HK-2 (cell line): ENCODE results near the gene FN3K.
"Not testable (repeated sequence)": the region's sequence is repeated elsewhere in the genome, so short reads cannot be mapped to it uniquely, and the experiment has no call there.

Source experiments
- DNase-seq: peaks from one replicate; pipeline ENCODE4 v3.0.0-alpha.2; 2018; ENCODE audit not compliant: unreplicated experiment

Gene FN3K

GRCh38 chr17:82737967-82738877 is 2.8 kb downstream of the FN3K start:
- no peak for DNase-seq

GRCh38 chr17:82740906-82741759 is 5.7 kb downstream of the FN3K start:
- DNase-seq = no peak

GRCh38 chr17:82743344-82744219 is 8.2 kb downstream of the FN3K start:
- DNase-seq = no peak

GRCh38 chr17:82744736-82745135 is 9.3 kb downstream of the FN3K start:
- DNase-seq = not testable (repeated sequence)

- DNase-seq = no peak
Observed at GRCh38 chr17:82745524-82745923, 10.1 kb downstream of the FN3K start.

GRCh38 chr17:82748756-82749155 is 13.3 kb downstream of the FN3K start:
- DNase-seq = no peak

- DNase-seq = no peak
Observed at GRCh38 chr17:82750241-82750908, 15.0 kb downstream of the FN3K start.

DNA sequence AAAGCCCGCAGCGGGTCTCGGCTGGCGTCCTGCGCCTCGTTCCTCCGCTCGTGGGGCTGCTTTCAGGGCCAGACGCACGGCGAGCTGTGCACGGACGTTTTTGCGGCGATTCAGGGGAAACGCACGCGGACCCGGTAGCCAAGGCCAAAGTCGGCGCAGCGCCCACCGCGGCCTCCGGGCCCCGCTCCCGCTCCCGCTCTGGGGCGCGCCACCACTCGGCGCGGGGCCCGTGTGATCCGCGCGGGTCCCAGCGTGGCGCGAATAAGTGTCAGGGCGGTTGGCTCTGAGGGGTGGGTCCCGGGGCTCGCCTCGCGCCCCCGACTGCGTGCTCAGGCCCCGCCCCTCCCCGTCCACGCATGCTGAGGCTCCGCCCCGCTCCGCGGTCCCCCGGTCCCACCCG is 15.8 kb downstream of the FN3K start:
- no peak for DNase-seq

- DNase-seq = peak; percentile 87
Observed at GRCh38 chr17:82751571-82752370, 16.4 kb downstream of the FN3K start, which contains the start of gene TBCD. Gene TBCD (plus strand): TSS chr17:82752065. CDS start chr17:82752194, 129 bp downstream.

DNA sequence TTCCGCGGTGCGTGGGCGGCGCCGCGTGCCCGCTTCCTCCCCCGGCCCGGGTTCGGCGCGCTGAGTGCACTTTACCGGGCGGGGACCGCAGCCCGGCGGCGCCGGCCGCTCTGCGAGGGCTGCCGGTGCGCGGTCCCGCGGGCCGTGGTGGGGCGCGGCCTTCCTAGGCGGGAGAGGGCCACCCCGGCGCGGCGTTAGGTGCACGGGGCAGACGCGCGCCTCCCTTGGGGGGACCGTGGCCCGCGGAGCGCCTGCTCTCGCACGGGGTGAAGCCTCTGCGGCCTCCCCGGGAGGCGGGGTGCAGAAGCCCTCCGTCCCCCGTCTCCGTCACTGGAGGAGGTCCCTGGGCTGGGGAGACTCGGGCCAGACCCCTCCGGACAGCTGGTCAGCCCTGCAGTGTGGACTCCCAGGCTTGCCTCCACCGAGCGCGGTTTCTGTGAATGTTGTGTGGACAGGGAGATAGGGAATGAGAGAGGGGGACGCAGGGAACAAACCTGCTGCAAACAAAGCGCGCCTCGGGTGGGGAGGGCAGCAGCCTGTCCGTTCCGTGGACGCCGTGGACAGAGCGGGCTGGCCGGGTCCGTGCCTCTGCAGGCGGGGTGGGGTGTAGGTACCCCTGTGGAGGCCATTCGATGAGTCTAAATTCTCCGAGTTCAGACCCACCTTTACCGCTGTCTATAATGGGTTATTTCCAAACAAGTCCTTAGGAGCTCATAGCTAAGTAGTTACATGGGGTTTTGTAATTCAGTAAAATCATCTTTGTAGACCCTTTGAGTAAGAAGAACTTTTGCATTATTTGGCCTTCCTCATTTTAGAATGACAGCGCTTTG is 17.2 kb downstream of the FN3K start:
- peak; percentile 48 for DNase-seq

DNA sequence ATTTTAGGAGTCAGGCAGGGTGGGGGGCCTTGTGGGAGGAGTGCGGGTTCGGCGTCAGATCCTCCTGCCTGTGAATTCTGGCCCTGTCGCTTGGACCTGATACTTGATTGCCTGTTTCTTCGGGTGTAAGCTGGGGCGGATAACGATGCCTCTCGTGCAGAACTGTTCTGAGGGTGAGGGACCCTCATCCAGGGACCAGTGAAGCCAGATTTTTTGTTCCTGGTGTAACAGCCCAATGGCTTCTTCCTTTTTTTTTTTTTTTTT is 17.7 kb downstream of the FN3K start:
- DNase-seq = no peak

DNA sequence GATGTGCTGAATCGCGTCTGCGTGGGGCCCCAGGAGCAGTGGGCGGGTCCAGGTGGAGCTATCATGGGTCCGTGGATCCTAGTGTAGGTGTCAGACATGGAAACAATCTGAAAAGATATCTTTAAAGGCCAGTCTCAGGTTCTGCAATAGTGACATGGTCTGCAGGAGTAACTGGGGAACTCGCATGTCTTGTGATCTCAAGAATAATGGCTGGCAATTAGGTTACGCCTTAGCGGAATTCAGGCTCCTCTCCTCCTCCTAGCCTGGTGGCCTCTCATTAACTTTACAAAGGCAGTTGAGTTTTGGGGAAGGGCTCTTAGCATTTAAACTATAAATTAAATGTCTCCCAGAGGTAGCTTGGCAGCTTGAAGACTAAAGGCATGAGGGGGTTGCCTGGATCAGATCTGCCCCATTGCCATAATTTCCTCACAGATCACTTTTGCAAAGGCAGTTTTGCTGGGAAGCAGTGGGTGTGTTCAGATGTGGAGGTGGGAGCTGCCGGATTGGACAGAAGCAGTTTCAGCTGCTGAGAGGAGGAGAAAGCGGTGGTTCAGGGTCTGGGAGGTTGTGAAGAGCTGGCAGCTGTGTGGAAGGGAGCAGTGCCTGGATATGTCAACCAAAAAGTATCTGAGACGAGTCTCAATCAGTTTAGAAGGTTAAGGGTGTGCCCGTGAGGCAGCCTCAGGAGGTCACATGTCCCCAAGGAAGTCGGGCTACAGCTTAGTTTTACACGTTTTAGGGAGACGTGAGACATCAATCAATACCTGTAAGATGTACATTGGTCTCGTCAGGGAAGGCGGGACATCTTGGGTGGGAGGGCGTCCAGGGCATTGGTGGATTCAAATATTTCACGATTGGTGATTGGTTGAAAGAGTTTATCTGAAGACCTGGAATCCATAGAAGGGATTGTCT is 19.1 kb downstream of the FN3K start:
- DNase-seq = no peak

DNA sequence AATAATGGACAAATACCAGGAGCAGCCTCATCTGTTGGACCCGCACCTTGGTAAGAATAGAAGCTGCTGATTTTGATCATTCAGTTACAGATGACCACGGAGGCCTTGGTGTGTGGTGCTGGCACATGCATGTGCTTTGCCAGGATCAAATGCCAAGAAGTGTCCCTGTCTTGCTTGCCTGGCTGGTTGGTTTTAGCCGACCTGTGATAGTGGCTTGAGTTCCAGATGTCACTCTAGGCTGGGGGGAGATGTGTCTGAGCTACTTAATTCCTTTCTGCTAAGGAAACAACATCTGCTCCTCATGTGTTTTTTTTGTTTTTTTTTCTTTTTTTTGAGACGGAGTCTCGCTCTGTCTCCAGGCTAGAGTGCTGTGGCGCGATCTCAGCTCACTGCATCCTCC is 20.8 kb downstream of the FN3K start:
- DNase-seq = no peak

DNA sequence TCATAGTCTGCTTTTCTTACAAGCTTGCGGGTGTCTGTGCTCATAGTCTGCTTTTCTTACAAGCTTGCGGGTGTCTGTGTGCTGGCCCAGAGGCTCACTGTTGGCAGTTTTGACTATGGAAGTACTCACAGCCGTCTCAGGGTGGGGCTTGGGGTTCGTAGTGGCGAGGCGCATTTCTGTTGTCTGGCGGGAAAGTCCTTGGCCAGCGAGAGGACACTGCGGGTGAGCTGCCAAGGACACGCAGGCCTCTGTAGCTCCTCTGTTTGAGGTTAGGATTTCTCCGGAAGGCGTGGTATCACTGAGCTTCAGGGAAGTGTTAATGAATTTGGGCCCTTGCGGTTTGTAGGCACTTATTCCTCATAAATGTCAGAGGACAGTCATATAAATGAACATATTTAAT is 30.0 kb downstream of the FN3K start:
- DNase-seq = no peak

- no peak for DNase-seq
Observed at GRCh38 chr17:82767041-82767754, 31.8 kb downstream of the FN3K start.

- no peak for DNase-seq
Observed at GRCh38 chr17:82769041-82769440, 33.6 kb downstream of the FN3K start.

DNA sequence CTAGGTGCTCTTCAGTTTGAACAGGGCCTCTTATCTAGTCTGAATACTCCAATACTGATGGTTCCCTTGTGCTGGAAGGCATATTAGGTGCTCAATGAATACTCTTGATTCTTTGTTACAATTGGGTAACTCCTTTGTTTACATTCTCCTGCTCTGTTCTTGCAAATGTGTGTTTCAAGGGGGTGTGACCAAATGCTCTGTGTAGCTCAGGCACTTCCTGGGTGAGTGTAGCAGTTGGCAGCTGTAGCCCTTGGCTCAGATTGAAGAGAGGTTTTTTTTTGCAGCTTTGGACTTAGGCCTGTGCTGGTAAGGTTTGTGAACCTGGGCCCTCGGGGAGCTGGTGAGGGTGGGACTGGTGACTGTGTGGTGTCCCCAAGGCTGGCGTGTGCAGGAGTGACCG is 36.6 kb downstream of the FN3K start:
- no peak for DNase-seq

DNA sequence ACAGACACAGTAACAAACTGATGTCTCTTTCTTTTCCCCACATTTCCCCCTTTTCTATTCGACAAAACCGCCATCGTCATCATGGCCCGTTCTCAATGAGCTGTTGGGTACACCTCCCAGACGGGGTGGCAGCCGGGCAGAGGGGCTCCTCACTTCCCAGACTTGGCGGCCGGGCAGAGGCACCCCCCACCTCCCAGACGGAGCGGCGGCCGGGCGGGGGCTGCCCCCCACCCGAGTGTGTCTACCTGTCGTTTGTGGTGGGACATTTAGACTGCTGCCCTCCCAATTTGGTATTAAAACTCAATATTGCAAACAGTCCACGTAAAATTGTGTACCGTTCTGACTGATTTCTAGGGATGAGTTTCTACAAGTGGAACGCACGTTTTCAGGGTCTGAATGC is 39.0 kb downstream of the FN3K start:
- DNase-seq = not testable (repeated sequence)
